Erythroblast (primary cell): Measurements from ENCODE around the gene ETV3.

Source experiments
- GATA1 ChIP-seq: IDR thresholded peaks from 2 replicates; pipeline ENCODE4 v1.6.1; 2011; ENCODE audit warnings: low read depth, mild to moderate bottlenecking, control low read depth, low read length, moderate library complexity
- POLR2A ChIP-seq: IDR thresholded peaks from 2 replicates; pipeline ENCODE4 v1.6.1; 2011; ENCODE audit warnings: mild to moderate bottlenecking, low read length

GRCh38 chr1:157111396-157112165 lies 26.6 kb downstream of the ETV3 start:
- TF ChIP-seq POLR2A, result no peak
- TF ChIP-seq GATA1, result no peak
